ENCODE results near the gene CCDC187.

CCDC187 gene

DNA sequence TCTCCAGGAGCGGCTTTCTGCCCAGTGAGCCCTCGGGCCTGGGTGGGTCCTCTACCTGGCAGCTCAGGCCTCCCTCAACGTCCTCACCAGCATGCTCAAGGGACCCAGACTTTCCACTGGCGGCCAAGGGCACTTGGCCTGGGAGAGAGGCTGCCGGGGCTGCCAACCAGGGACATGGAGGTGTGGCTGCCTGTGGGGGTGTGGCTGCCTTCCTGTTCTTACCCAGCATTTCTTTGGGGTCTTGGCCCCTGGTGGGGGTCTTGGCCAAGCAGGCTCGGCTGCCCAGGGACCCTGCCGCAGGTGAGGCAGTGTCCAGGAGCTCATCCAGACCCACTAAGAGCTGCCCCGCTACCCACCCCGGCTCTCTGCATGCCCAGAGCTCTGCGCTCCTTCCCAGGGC lies 51.0 kb downstream of the CCDC187 start:
- H3K4me2 ChIP-seq = no peak overlapping the region
- H3K79me2 ChIP-seq (ENCODE audit: insufficient read depth, low read depth) = no peaks in the 10 kb centered on the region
- TF ChIP-seq, protein P1, sequence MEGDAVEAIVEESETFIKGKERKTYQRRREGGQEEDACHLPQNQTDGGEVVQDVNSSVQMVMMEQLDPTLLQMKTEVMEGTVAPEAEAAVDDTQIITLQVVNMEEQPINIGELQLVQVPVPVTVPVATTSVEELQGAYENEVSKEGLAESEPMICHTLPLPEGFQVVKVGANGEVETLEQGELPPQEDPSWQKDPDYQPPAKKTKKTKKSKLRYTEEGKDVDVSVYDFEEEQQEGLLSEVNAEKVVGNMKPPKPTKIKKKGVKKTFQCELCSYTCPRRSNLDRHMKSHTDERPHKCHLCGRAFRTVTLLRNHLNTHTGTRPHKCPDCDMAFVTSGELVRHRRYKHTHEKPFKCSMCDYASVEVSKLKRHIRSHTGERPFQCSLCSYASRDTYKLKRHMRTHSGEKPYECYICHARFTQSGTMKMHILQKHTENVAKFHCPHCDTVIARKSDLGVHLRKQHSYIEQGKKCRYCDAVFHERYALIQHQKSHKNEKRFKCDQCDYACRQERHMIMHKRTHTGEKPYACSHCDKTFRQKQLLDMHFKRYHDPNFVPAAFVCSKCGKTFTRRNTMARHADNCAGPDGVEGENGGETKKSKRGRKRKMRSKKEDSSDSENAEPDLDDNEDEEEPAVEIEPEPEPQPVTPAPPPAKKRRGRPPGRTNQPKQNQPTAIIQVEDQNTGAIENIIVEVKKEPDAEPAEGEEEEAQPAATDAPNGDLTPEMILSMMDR (conservative IDR thresholded peaks at IDR 0.05; ENCODE audit: low read depth, low read length) = no peak
- no peak overlapping the region for H3K9ac ChIP-seq
- no peaks in the 10 kb centered on the region for H4K20me1 ChIP-seq (ENCODE audit: insufficient read depth)
- no peak overlapping the region for H3K4me3 ChIP-seq (IDR thresholded peaks at IDR 0.05; ENCODE audit: insufficient read depth, low read depth, low read length)
- peaks cover 92% of the 10 kb centered on the region for H3K27me3 ChIP-seq (ENCODE audit: insufficient read depth, low read depth)
- no peaks in the 10 kb centered on the region for H3K4me1 ChIP-seq (ENCODE audit: low read depth, poor library complexity, severe bottlenecking)
- no peak overlapping the region for H3K27ac ChIP-seq
- H2AFZ ChIP-seq (ENCODE audit: low read depth) = no peak overlapping the region
- no peaks in the 10 kb centered on the region for H3K36me3 ChIP-seq (ENCODE audit: insufficient read depth)

DNA sequence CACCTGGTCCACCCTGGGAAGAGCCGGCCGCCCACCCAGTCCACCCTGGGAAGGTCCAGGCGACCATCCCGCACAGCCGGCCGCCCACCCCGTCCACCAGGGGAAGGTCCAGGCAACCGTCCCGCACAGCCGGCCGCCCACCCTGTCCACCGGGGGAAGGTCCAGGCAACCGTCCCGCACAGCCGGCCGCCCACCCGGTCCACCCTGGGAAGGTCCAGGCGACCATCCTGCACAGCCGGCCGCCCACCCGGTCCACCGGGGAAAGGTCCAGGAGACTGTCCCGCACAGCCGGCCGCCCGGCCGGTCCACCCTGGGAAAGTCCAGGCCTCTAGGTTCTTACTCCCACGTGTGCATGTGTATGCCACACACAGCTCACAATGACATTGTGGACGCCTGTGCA lies 51.6 kb downstream of the CCDC187 start:
- Histone ChIP-seq H3K27me3 (ENCODE audit: insufficient read depth, low read depth) (peaks cover 92% of the 10 kb centered on the region), H4K20me1 (ENCODE audit: insufficient read depth) (no peaks in the 10 kb centered on the region), H3K79me2 (ENCODE audit: insufficient read depth, low read depth) (no peaks in the 10 kb centered on the region), H3K4me2 (no peak overlapping the region), H3K27ac (no peak overlapping the region), H3K9ac (no peak overlapping the region), H3K4me1 (ENCODE audit: low read depth, poor library complexity, severe bottlenecking) (no peaks in the 10 kb centered on the region), H3K4me3 (IDR thresholded peaks at IDR 0.05; ENCODE audit: insufficient read depth, low read depth, low read length) (no peak overlapping the region), H3K36me3 (ENCODE audit: insufficient read depth) (no peaks in the 10 kb centered on the region), H2AFZ (ENCODE audit: low read depth) (no peak overlapping the region)
- TF ChIP-seq, protein P1 (conservative IDR thresholded peaks at IDR 0.05; ENCODE audit: low read depth, low read length) = no peak

DNA sequence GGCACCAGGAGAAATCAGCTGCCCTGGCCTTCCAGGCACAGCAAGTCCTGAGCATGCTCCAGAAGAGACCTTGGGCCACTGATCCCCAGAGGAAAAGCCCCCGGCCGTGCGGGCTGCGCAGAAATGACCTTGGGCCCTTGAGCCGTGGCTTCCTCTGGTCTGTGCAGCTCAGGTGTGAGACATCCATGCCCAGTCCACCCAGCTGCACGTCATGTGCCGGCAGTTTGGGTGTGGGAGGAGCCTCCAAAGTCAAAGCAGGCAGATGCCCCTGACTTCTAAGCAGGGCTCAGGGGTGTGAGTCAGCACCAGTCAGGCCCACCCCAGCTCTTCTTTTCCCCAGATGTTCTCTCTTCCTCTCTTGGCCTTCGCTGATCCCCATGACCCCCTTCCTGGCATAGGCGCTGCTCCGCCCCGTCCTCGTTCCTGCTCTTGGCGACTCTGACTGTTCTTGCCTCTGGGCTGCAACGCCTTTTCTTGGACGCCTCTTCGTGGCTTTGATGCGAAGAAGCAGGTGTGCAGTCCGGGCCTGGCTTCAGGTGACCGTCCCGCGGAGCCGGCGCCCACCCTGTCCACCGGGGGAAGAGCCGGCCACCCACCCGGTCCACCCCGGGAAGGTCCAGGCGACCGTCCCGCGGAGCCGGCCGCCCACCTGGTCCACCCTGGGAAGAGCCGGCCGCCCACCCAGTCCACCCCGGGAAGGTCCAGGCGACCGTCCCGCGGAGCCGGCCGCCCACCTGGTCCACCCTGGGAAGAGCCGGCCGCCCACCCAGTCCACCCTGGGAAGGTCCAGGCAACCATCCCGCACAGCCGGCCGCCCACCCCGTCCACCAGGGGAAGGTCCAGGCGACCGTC lies 52.4 kb downstream of the CCDC187 start:
- Histone ChIP-seq H3K27me3 (ENCODE audit: insufficient read depth, low read depth) (peaks cover 90% of the 10 kb centered on the region), H3K9ac (no peak overlapping the region)
- TF ChIP-seq, protein P1 (conservative IDR thresholded peaks at IDR 0.05; ENCODE audit: low read depth, low read length) = no peak

DNA sequence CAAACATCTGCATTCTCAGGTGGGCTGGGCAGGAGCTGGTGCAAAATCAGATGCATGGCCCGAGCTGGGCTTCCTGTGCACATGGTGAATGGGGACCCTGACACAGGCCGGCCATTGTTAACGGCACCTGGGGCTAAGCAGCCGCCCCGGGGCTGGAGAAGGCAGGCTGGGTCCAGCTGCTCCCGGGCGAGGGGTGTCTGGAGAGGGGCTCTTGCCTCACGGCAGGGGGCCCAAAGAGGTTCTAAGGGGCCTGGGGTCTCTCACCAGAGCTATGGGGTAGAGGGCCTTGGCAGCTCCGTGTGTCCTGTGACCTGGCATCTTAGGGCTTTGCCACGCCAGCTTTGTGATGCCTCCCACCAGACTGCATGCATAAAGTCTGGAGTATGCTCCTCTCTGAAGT lies 53.2 kb downstream of the CCDC187 start:
- H3K9ac ChIP-seq = no peak overlapping the region
- no peak overlapping the region for H3K27ac ChIP-seq
- no peaks in the 10 kb centered on the region for H4K20me1 ChIP-seq (ENCODE audit: insufficient read depth)
- TF ChIP-seq, protein P1 (conservative IDR thresholded peaks at IDR 0.05; ENCODE audit: low read depth, low read length) = no peak
- no peak overlapping the region for H3K4me3 ChIP-seq (IDR thresholded peaks at IDR 0.05; ENCODE audit: insufficient read depth, low read depth, low read length)
- H3K27me3 ChIP-seq (ENCODE audit: insufficient read depth, low read depth) = peaks cover 87% of the 10 kb centered on the region
- H2AFZ ChIP-seq (ENCODE audit: low read depth) = no peak overlapping the region
- no peaks in the 10 kb centered on the region for H3K79me2 ChIP-seq (ENCODE audit: insufficient read depth, low read depth)
- no peaks in the 10 kb centered on the region for H3K36me3 ChIP-seq (ENCODE audit: insufficient read depth)
- peaks cover 5% of the 10 kb centered on the region for H3K4me1 ChIP-seq (ENCODE audit: low read depth, poor library complexity, severe bottlenecking)
- H3K4me2 ChIP-seq = no peak overlapping the region

More for the DNA sequence above, 52.4 kb downstream of the CCDC187 start:
- Histone ChIP-seq H4K20me1 (ENCODE audit: insufficient read depth) (no peaks in the 10 kb centered on the region), H2AFZ (ENCODE audit: low read depth) (no peak overlapping the region), H3K4me1 (ENCODE audit: low read depth, poor library complexity, severe bottlenecking) (no peaks in the 10 kb centered on the region), H3K27ac (no peak overlapping the region), H3K79me2 (ENCODE audit: insufficient read depth, low read depth) (no peaks in the 10 kb centered on the region), H3K4me3 (IDR thresholded peaks at IDR 0.05; ENCODE audit: insufficient read depth, low read depth, low read length) (no peak overlapping the region), H3K36me3 (ENCODE audit: insufficient read depth) (no peaks in the 10 kb centered on the region), H3K4me2 (no peak overlapping the region)
